Suprapubic skin (tissue), 4 donors: ENCODE measurements around the gene PAX7. TPM values are rescaled to one million over a fixed set of nuclear protein-coding genes. Genes with fewer than 3 reads are reported as not detected.

Source experiments
- DNase-seq, 2 donors: peaks; one replicate each; pipeline ENCODE4 v3.0.0-alpha.2; 2019; ENCODE audit warnings: low spot score in 2 of 2
- H3K27ac ChIP-seq: fragments of 200-600 bp; sonication (generic); one replicate; pipeline ENCODE4 v1.5.1; 2019
- H3K27me3 ChIP-seq: fragments of 200-600 bp; sonication (generic); one replicate; pipeline ENCODE4 v1.5.1; 2019
- H3K36me3 ChIP-seq: fragments of 200-600 bp; sonication (generic); one replicate; pipeline ENCODE4 v1.5.1; 2019
- H3K4me1 ChIP-seq: fragments of 200-600 bp; sonication (generic); one replicate; pipeline ENCODE4 v1.5.1; 2019
- H3K4me3 ChIP-seq: fragments of 200-600 bp; sonication (generic); one replicate; pipeline ENCODE4 v1.5.1; 2019; ENCODE audit warnings: mild to moderate bottlenecking
- H3K9me3 ChIP-seq: fragments of 200-600 bp; sonication (generic); one replicate; pipeline ENCODE4 v1.5.1; 2019
- EP300 ChIP-seq: sonication (generic); formaldehyde crosslinking; IDR thresholded peaks from one replicate; pipeline ENCODE4 v1.6.1; 2017; ENCODE audit warnings: antibody characterized with exemption
- POLR2A ChIP-seq, 2 donors: fragments of 450-650 bp; IDR thresholded peaks; one replicate each; pipeline ENCODE4 v1.6.1; 2017; ENCODE audit warnings: antibody characterized with exemption in 2 of 2, mild to moderate bottlenecking in 2 of 2, moderate library complexity in 2 of 2
- POLR2AphosphoS5 ChIP-seq, 3 donors: sonication (generic); formaldehyde crosslinking; IDR thresholded peaks; one replicate each; pipeline ENCODE4 v1.6.1; 2017; ENCODE audit warnings: antibody characterized with exemption in 3 of 3
- WGBS: methylation state at CpG from one replicate; pipeline ENCODE4 v1.1.5; 2018; 5-methylcytosine and 5-hydroxymethylcytosine counted together
- total RNA-seq, 4 donors: library from RNA; depleted of rRNA; stranded (reverse); fragments of >200 nt; gene quantifications; one replicate each; pipeline ENCODE4 v1.1.0, GENCODE V29; 2016
- TF ChIP-seq, protein P1 (sequence below), 2 donors: fragments of 200-600 bp in 1 of 2; fragments of 450-650 bp in 1 of 2; sonication (generic) in 1 of 2; IDR thresholded peaks; one replicate each; pipeline ENCODE4 v1.5.1; 2016 to 2019; ENCODE audit warnings: antibody characterized with exemption in 2 of 2, mild to moderate bottlenecking in 1 of 2, moderate library complexity in 1 of 2

PAX7 gene
- total RNA-seq, 4 donors from 2014 or later = 0.08 TPM; not detected in 3

DNA sequence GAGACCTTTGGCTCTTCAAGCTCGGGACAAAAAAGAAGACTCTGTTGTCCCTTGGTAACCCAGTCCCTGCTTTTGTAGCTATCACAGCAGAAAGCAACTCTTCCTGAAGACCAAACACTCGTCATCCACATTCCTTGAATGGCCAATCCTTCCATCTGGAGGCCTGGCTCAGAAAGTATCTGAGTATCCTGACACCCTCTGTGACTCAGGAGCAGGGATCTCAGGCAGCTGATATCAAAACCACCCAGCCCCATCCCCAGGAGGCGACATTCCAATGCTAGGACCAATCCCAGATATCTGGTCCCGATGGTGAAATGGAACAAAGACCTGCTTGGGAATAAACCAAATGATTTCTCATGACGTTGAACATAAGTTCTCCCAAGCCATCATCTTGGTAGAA, 116.3 kb downstream of the PAX7 start:
- no peak overlapping the region for H3K4me3 ChIP-seq
- H3K4me1 ChIP-seq = no peaks in the 10 kb centered on the region
- TF ChIP-seq EP300 = no peak
- no peak for TF ChIP-seq POLR2A (IDR thresholded peaks at IDR 0.05)
- TF ChIP-seq, protein P1, sequence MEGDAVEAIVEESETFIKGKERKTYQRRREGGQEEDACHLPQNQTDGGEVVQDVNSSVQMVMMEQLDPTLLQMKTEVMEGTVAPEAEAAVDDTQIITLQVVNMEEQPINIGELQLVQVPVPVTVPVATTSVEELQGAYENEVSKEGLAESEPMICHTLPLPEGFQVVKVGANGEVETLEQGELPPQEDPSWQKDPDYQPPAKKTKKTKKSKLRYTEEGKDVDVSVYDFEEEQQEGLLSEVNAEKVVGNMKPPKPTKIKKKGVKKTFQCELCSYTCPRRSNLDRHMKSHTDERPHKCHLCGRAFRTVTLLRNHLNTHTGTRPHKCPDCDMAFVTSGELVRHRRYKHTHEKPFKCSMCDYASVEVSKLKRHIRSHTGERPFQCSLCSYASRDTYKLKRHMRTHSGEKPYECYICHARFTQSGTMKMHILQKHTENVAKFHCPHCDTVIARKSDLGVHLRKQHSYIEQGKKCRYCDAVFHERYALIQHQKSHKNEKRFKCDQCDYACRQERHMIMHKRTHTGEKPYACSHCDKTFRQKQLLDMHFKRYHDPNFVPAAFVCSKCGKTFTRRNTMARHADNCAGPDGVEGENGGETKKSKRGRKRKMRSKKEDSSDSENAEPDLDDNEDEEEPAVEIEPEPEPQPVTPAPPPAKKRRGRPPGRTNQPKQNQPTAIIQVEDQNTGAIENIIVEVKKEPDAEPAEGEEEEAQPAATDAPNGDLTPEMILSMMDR (IDR thresholded peaks at IDR 0.05) = no peak
- no peaks in the 10 kb centered on the region for H3K36me3 ChIP-seq
- H3K9me3 ChIP-seq = peaks cover 6% of the 10 kb centered on the region
- H3K27me3 ChIP-seq = peaks cover 70% of the 10 kb centered on the region
- DNase-seq = no peak
- no peak overlapping the region for H3K27ac ChIP-seq
- WGBS = 84% methylated on average over 4 of the region's 5 CpGs

DNA sequence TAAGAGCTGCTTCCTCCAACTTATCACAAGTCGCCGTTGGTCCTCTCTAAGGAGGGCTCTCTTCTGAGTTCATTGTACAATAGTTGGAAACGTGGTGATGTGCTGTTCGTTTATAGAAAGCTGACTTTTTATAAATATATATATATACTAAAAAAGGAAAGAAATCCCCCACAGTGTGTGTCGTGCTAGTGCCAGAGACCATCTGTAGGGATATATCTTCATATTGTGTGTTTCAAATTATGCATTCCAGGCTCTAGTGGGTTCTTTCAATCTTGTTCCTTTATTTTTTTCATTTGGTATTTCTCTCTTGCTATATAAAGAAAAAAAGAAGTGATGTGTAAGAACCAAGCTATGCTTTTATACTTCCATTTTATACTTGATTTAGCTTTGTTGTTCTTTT, 117.0 kb downstream of the PAX7 start:
- H3K27ac ChIP-seq = no peak overlapping the region
- H3K27me3 ChIP-seq = peaks cover 72% of the 10 kb centered on the region
- H3K4me3 ChIP-seq = no peak overlapping the region
- DNase-seq = no peak
- no peaks in the 10 kb centered on the region for H3K36me3 ChIP-seq
- H3K4me1 ChIP-seq = no peaks in the 10 kb centered on the region
- TF ChIP-seq, protein P1 (IDR thresholded peaks at IDR 0.05) = no peak
- TF ChIP-seq POLR2A (IDR thresholded peaks at IDR 0.05) (no peak), POLR2AphosphoS5 (IDR thresholded peaks at IDR 0.05) (no peak), EP300 (no peak)
- peaks cover 6% of the 10 kb centered on the region for H3K9me3 ChIP-seq
- WGBS = 73% methylated on average over 5 of the region's 5 CpGs

DNA sequence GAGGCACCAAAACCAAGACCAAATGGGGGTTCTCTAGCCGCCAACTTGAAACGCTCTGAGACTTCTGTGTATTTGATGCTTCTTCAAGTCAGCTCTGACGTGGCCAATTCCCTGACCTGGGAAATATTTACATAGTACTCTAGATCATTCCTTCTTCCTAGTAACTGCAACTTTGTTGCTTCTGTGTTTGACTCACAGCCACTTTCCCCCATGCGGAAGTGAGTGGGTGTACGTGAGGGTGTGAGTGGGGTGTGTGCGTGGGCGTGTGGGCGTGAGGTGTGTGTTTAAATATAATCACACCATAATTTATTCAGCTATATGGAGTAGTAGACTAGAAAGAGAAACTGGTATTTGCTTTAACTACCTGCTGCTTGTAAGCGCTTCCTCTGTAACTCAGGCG, 117.8 kb downstream of the PAX7 start:
- 76% methylated on average over 10 of the region's 10 CpGs for WGBS
- Histone ChIP-seq H3K36me3 (no peaks in the 10 kb centered on the region), H3K27ac (no peak overlapping the region), H3K27me3 (peaks cover 78% of the 10 kb centered on the region), H3K4me3 (no peak overlapping the region), H3K9me3 (peaks cover 6% of the 10 kb centered on the region), H3K4me1 (no peaks in the 10 kb centered on the region)
- TF ChIP-seq, protein P1 (IDR thresholded peaks at IDR 0.05) = no peak
- TF ChIP-seq POLR2AphosphoS5 (IDR thresholded peaks at IDR 0.05) (no peak), POLR2A (IDR thresholded peaks at IDR 0.05) (no peak), EP300 (no peak)
- DNase-seq = no peak

DNA sequence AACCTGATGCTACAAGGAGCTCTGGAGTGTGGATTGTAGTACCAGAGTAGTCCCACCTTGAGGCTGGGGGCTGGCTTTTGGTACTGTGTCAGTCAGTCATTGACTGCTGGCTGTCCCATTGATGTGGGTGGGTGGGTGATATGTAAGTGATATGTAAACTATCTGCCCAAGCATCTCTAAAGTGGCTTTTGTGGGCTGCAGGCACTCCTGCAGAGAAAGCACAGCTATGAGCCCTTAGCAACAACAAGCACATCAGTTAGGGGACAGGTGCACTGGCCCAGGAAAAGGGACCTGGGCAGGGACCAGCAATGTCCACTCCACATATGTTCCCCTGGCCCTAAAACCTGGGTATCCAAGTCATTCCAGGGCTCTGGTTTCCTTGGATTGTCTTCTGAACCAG, 118.9 kb downstream of the PAX7 start:
- DNase-seq = no peak
- Histone ChIP-seq H3K4me1 (no peaks in the 10 kb centered on the region), H3K4me3 (no peak overlapping the region), H3K9me3 (peaks cover 6% of the 10 kb centered on the region), H3K36me3 (no peaks in the 10 kb centered on the region), H3K27ac (no peak overlapping the region), H3K27me3 (peaks cover 88% of the 10 kb centered on the region)
- TF ChIP-seq EP300 = no peak

DNA sequence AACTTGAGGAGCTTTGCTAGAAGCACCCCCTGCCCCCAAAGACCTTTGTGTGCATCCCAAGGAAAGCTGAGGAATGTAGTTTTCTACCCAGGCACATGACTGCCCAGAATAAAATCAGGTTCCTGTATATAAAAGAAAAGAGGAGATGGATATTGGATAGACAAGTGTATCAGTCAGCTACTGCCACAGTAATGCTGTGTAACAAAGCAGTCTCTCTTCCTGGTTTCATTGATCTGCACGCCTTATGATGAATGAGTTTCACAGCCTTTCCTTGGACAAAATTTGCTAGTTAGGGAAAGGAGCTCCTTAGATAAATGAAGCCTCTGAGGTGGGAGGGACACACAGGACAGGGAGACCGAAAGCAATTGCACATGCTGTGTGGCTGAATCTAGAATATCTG, 120.0 kb downstream of the PAX7 start:
- Histone ChIP-seq H3K9me3 (peaks cover 6% of the 10 kb centered on the region), H3K4me1 (no peaks in the 10 kb centered on the region), H3K27ac (no peak overlapping the region), H3K27me3 (peaks cover 78% of the 10 kb centered on the region), H3K36me3 (no peaks in the 10 kb centered on the region), H3K4me3 (no peak overlapping the region)
- 91% methylated on average over 2 of the region's 2 CpGs for WGBS
- DNase-seq = no peak
- TF ChIP-seq, protein P1 (IDR thresholded peaks at IDR 0.05) = no peak
- TF ChIP-seq POLR2AphosphoS5 (IDR thresholded peaks at IDR 0.05) = no peak
- no peak for TF ChIP-seq POLR2A (IDR thresholded peaks at IDR 0.05)
- no peak for TF ChIP-seq EP300

DNA sequence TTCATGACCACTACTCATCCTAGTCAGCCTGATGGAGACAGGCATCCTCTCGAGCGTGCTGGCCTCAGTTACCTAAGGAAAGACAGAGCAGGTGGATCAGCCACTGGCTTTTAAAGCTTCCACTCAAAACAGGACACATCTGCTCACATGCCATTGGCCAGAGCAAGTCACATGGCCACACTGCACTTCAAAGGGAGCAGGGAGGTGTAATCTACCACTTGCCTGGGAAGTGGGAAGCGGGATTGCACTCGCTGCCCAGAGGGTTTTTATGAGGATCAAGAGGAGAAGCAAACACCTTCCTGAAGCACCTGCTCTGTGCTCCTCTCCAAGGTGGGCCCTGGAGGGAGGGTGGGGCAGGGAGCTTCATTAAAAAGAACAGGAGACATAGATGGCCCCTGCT, 120.8 kb downstream of the PAX7 start:
- TF ChIP-seq POLR2A (IDR thresholded peaks at IDR 0.05) (no peak), EP300 (no peak), POLR2AphosphoS5 (IDR thresholded peaks at IDR 0.05) (no peak)
- TF ChIP-seq, protein P1 (IDR thresholded peaks at IDR 0.05) = no peak
- WGBS = 15% methylated on average over 4 of the region's 4 CpGs
- DNase-seq = no peak
- Histone ChIP-seq H3K4me3 (no peak overlapping the region), H3K27me3 (peaks cover 73% of the 10 kb centered on the region), H3K4me1 (no peaks in the 10 kb centered on the region), H3K36me3 (no peaks in the 10 kb centered on the region), H3K27ac (no peak overlapping the region), H3K9me3 (peaks cover 6% of the 10 kb centered on the region)
